ENCODE data around the gene TSPO2.

TSPO2 gene

GRCh38 chr6:41078101-41078500, 35.8 kb downstream of the TSPO2 start:
- DNase-seq = no peak

DNA sequence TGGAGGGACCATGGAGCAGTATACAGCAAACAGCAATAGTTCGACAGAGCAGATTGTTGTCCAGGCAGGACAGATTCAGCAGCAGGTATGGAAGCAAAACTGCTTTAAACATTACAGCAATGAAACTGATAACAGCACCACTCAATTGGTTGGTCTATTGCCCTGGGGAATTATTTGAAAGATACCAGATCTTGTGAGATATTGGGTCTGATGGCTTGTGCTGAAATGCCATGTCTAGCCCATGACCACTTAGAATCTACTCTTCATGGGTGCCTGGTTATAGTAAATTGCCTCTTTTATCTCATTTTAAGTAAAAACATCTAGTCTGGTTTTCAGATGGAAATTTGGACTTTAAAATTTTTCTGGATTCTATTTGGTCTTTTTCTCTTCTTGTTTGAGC, 36.8 kb downstream of the TSPO2 start:
- no peak for DNase-seq

DNA sequence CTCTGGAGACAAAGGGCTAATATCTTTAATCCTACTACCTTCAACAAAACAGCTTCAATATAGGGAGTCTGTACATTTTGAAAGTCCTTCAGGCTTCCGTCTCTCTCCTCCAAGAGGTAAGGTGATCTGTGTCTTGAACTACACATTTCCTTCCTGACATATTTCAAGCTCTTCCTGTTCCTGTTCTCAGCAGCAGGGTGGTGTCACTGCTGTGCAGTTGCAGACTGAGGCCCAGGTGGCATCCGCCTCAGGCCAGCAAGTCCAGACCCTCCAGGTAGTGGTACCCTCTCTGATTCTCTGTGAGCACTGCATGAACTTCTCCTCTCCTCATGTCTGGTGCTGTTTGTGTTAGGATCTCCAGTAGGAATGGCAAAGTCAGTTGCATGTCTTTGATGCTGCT, 38.4 kb downstream of the TSPO2 start:
- DNase-seq = no peak

DNA sequence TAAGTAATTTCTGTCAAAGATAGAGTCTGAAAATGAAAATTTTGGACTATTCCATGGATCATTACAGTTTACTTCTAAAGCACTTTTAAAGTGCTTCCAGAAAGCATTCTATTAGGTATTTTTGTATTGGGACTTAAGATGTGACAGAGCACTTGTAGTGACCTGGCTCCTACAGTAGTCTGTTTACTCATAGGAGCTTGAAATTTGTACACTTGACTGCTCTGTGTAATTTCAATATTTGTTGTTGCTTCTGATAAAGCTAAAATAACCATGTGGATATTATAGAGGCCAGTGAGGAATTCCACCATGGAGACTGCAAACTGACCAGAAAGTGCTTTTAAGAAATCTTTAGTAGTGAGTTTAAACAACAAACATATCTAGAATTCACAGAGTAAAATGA, 40.8 kb downstream of the TSPO2 start:
- DNase-seq = no peak

GRCh38 chr6:41085182-41085581, 42.9 kb downstream of the TSPO2 start:
- DNase-seq = no peak

GRCh38 chr6:41088451-41088850, 46.2 kb downstream of the TSPO2 start:
- DNase-seq = no peak

DNA sequence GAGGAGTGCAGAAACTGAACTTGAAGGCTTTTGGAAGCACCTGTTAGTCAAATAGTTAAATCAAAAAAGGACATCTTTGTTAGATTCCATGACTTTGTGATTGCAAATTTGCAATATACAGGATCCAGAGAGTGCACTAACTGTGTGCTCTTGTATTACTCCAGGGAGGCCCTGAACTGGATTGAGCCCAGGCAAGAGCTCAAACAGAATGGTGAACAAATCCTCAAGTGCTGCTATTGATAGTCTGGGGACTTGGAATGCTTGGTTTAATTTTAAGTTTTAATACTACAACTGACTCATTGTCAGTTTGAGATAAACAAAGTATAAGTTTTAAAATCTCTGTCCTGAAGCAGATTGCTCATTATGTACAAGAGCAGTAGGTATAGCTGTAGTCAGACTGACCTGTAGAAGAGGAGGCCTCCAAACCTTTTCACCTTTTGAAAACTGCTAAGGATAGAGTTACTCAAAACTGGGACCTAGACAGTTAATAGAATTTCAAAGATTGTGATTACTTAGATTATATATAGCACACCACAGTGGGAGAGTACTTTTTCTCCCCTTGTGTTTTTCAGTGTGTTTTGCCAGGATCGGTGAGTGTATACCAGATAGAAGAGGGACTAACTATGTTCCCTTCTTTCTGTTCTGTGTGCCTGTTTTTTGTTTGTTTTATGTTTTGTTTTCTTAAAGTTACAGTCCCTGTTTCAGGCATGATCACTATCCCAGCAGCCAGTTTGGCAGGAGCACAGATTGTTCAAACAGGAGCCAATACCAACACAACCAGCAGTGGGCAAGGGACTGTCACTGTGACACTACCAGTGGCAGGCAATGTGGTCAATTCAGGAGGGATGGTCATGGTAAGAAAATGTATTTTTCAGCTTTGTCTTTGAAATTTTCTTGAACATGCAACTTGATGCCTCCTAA, 48.8 kb downstream of the TSPO2 start:
- DNase-seq = no peak

DNA sequence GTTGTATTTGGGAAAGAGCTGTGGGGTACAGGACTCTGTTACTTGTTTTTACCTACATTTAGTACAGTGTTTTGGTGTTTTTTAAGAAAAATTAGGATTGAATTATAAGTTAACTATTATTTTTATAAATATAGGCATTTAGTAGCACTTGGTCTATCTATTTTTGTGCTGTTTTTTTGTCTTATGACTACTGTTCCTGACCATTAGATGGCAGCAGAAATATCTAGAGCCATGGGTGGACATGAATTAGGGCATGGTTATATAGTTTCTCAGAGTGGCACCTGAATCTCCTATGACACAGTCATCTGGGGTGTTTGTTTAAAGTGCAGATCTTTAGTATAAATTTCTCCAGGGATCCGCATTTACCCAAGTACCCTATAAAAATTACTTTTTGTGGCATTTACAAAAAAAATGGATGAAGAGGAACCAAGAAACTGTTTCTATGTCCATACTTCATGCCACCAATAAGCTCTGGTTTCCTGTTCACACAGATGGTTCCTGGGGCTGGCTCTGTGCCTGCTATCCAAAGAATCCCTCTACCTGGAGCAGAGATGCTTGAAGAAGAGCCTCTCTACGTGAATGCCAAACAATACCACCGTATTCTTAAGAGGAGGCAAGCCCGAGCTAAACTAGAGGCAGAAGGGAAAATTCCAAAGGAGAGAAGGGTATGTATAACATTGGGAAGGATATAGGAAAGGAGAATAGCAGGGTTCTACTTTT, 50.3 kb downstream of the TSPO2 start:
- DNase-seq = peak; percentile 36

DNA sequence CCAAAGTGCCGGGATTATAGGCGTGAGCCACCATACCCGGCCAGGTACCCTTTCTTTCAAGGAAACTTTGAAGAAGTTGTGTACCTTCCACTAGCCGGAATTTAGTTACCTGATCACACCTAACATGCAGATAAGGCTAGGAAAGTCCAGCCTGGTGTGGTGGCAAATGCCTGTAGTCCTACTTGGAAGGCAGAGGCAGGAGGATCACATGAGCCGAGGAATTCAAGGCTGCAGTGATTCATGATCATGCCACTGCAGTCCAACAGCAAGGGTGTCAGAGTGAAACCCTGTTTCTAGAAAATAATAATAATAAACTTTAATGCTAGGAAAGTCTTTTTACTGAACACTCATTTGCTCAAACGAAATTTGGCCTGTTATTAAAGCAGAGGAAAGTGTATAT, 51.5 kb downstream of the TSPO2 start:
- no peak for DNase-seq

Data from NCI-H82 (cell line).